NCI-H1105 treated with DMSO at 0.1 percent for 48 hours (cell line): Measurements from ENCODE around the gene MORC3.
"Not testable (repeated sequence)": the region's sequence is repeated elsewhere in the genome, so short reads cannot be mapped to it uniquely, and the experiment has no call there.

ENCODE experiments used
- DNase-seq: peaks from one replicate; lab custom pipeline; 2025; lab: John Stamatoyannopoulos, UW

MORC3 gene

GRCh38 chr21:36319767-36320420 lies at the start of gene MORC3:
TSS of gene MORC3 (plus strand) at chr21:36320197. CDS start at chr21:36320265, 68 bp downstream.
- peak; percentile 99 for DNase-seq

- not testable (repeated sequence) for DNase-seq
Observed at GRCh38 chr21:36270786-36271695, 49.0 kb upstream of the MORC3 start.

GRCh38 chr21:36274128-36274527 lies 45.9 kb upstream of the MORC3 start:
- DNase-seq: no peak

GRCh38 chr21:36282568-36283230 lies 37.3 kb upstream of the MORC3 start:
- no peak for DNase-seq

- not testable (repeated sequence) for DNase-seq
Observed at GRCh38 chr21:36283231-36283622, 36.8 kb upstream of the MORC3 start.

GRCh38 chr21:36288651-36289243 lies 31.2 kb upstream of the MORC3 start:
- DNase-seq: no peak

- no peak for DNase-seq
Observed at GRCh38 chr21:36291509-36291908, 28.5 kb upstream of the MORC3 start.

- DNase-seq: no peak
Observed at GRCh38 chr21:36297406-36297937, 22.5 kb upstream of the MORC3 start.

GRCh38 chr21:36297938-36298572 lies 21.9 kb upstream of the MORC3 start:
- DNase-seq: no peak

GRCh38 chr21:36306872-36307534 lies 13.0 kb upstream of the MORC3 start:
- no peak for DNase-seq

GRCh38 chr21:36310016-36310415 lies 10.0 kb upstream of the MORC3 start:
- no peak for DNase-seq

- DNase-seq: not testable (repeated sequence)
Observed at GRCh38 chr21:36313446-36313845, 6.6 kb upstream of the MORC3 start.

GRCh38 chr21:36316045-36316444 lies 4.0 kb upstream of the MORC3 start:
- DNase-seq: not testable (repeated sequence)

GRCh38 chr21:36316872-36317484 lies 3.0 kb upstream of the MORC3 start:
- no peak for DNase-seq

GRCh38 chr21:36319406-36319766 lies 611 bp upstream of the MORC3 start:
- DNase-seq: not testable (repeated sequence)

GRCh38 chr21:36320421-36321324 lies 676 bp downstream of the MORC3 start:
- DNase-seq: peak; percentile 41

GRCh38 chr21:36321325-36322082 lies 1.5 kb downstream of the MORC3 start:
- peak; percentile 17 for DNase-seq

- no peak for DNase-seq
Observed at GRCh38 chr21:36322083-36322424, 2.1 kb downstream of the MORC3 start.

GRCh38 chr21:36323032-36323431 lies 3.0 kb downstream of the MORC3 start:
- DNase-seq: no peak
